ENCODE measurements around the gene CEP112. TPM values are rescaled to one million over a fixed set of nuclear protein-coding genes. Genes with fewer than 3 reads are reported as not detected.

CEP112 gene
- total and polyA plus RNA-seq, 2 of the 8 experiments (the other 6 are each of a cell fraction or from before 2014, with no cell fraction given): 0.62 to 3.1 TPM

- no peak overlapping the region for H2BK15ac ChIP-seq (ENCODE audit: low read length)
- H3K4me3 ChIP-seq (ENCODE audit: extremely low read depth in 1 of 4, insufficient read depth in 2 of 4, low read depth in 3 of 4, low read length in 4 of 4): no peak overlapping the region
- no peaks in the 10 kb centered on the region for H3K9me3 ChIP-seq (ENCODE audit: insufficient read depth in 2 of 2, low read depth in 1 of 2, low read length in 1 of 2)
- no peak overlapping the region for H3K56ac ChIP-seq (replicated peaks; ENCODE audit: insufficient read length, low read depth, low read length)
- H3K23ac ChIP-seq (ENCODE audit: insufficient read length): no peak overlapping the region
- DNase-seq (ENCODE audit: low read depth in 1 of 2, low spot score in 2 of 2): no peak
- no peak overlapping the region for H2AFZ ChIP-seq (ENCODE audit: low read length)
- H4K8ac ChIP-seq (ENCODE audit: extremely low read depth, insufficient read depth, low read length): no peak overlapping the region
- no peak overlapping the region for H4K5ac ChIP-seq (ENCODE audit: insufficient read length, low read depth, low read length)
- no peaks in the 10 kb centered on the region for H4K20me1 ChIP-seq (replicated peaks in 1 of 2; ENCODE audit: control insufficient read depth in 1 of 2, insufficient read depth in 2 of 2, low read length in 2 of 2)
- H2BK120ac ChIP-seq (replicated peaks; ENCODE audit: low read depth, low read length): no peak overlapping the region
- no peak overlapping the region for H4K91ac ChIP-seq (replicated peaks; ENCODE audit: insufficient read length, low read length)
- CTCF ChIA-PET (ENCODE audit: partially characterized antibody): interaction anchor here (0.9 to 2.0 kb wide), 2 partner anchors 13 to 109 kb away, joined by 3 to 6 read pairs; no protein-coding TSS in a partner anchor
- H3K18ac ChIP-seq (ENCODE audit: extremely low read depth, low read length): no peak overlapping the region
- H3K4ac ChIP-seq (replicated peaks; ENCODE audit: insufficient read length, low read depth, low read length): no peak overlapping the region
- no peak overlapping the region for H3K27ac ChIP-seq (ENCODE audit: low read depth, low read length)
- H2BK5ac ChIP-seq (ENCODE audit: low read depth, low read length): no peak overlapping the region
- no peak overlapping the region for H2BK12ac ChIP-seq (ENCODE audit: low read depth, low read length)
- no peak for FAIRE-seq
- H3K4me2 ChIP-seq (ENCODE audit: insufficient read depth in 1 of 2, low read depth in 2 of 2, low read length in 2 of 2): no peak overlapping the region
- 77% methylated on average over 1 of the region's 1 CpG; no CpG with 5 or more reads in 1 of the 2 experiments for WGBS, 2 experiments (ENCODE audit: extremely low coverage in 1 of 2, insufficient coverage in 1 of 2, insufficient read length in 1 of 2, insufficient replicate concordance in 2 of 2, low coverage in 1 of 2, low lambda C conversion rate in 2 of 2, missing lambda C conversion rate in 1 of 2)
- peaks cover 1% of the 10 kb centered on the region; the same call in 1 of the 2 replicates for H3K23me2 ChIP-seq (ENCODE audit: low read depth, low read length)
- H3K4me1 ChIP-seq (replicated peaks in 1 of 4; ENCODE audit: control insufficient read depth in 3 of 4, insufficient read depth in 4 of 4, low read length in 3 of 4): no peaks in the 10 kb centered on the region
- H3K79me2 ChIP-seq (ENCODE audit: control insufficient read depth in 1 of 2, insufficient read depth in 2 of 2, low read length in 2 of 2): no peaks in the 10 kb centered on the region
- H2AK5ac ChIP-seq (ENCODE audit: low read depth, low read length): no peak overlapping the region
- no peak overlapping the region for H2BK20ac ChIP-seq (ENCODE audit: low read length)
- H3K14ac ChIP-seq (ENCODE audit: insufficient read length): no peak overlapping the region
- H3K9ac ChIP-seq (replicated peaks in 1 of 4; ENCODE audit: extremely low read depth in 1 of 4, low read depth in 3 of 4, low read length in 3 of 4): no peak overlapping the region
- POLR2A ChIA-PET (ENCODE audit: partially characterized antibody): no interaction called here
- no peaks in the 10 kb centered on the region; a peak in 3 of 7 replicates for H3K27me3 ChIP-seq (replicated peaks in 1 of 4; ENCODE audit: control insufficient read depth in 3 of 4, extremely low read depth in 1 of 4, insufficient read depth in 3 of 4, low read length in 3 of 4)
- no peaks in the 10 kb centered on the region for H3K36me3 ChIP-seq (ENCODE audit: control insufficient read depth in 2 of 4, insufficient read depth in 4 of 4, low read length in 3 of 4)
- H3K79me1 ChIP-seq (ENCODE audit: low read depth, low read length): no peaks in the 10 kb centered on the region
- TF ChIP-seq SRF (IDR thresholded peaks at IDR 0.05; ENCODE audit: low read depth, low read length) (no peak), RNF2 (IDR thresholded peaks at IDR 0.05; ENCODE audit: borderline replicate concordance, low read depth, low read length, missing control alignments, poor library complexity, severe bottlenecking) (no peak), CTBP2 (IDR thresholded peaks at IDR 0.05; ENCODE audit: borderline replicate concordance, insufficient read depth, insufficient read length, low read length) (no peak), ATF2 (IDR thresholded peaks at IDR 0.05; ENCODE audit: low read length) (no peak), TEAD4 (IDR thresholded peaks at IDR 0.05; ENCODE audit: low read depth, low read length) (no peak), SP2 (IDR thresholded peaks at IDR 0.05; ENCODE audit: low read length) (no peak), JUND (IDR thresholded peaks at IDR 0.05; ENCODE audit: low read length) (no peak), FOSL1 (IDR thresholded peaks at IDR 0.05; ENCODE audit: insufficient read depth, low read depth, low read length) (no peak), USF2 (IDR thresholded peaks at IDR 0.05; ENCODE audit: low read length) (no peak), JUN (IDR thresholded peaks at IDR 0.05; ENCODE audit: low read depth, low read length) (no peak)
Measured at GRCh38 chr17:65685110-65685509, 506.8 kb downstream of the CEP112 start.

Measured in H1 (cell line).